ENCODE measurements around the gene LYAR.

The LYAR gene, protein sequence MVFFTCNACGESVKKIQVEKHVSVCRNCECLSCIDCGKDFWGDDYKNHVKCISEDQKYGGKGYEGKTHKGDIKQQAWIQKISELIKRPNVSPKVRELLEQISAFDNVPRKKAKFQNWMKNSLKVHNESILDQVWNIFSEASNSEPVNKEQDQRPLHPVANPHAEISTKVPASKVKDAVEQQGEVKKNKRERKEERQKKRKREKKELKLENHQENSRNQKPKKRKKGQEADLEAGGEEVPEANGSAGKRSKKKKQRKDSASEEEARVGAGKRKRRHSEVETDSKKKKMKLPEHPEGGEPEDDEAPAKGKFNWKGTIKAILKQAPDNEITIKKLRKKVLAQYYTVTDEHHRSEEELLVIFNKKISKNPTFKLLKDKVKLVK

DNA sequence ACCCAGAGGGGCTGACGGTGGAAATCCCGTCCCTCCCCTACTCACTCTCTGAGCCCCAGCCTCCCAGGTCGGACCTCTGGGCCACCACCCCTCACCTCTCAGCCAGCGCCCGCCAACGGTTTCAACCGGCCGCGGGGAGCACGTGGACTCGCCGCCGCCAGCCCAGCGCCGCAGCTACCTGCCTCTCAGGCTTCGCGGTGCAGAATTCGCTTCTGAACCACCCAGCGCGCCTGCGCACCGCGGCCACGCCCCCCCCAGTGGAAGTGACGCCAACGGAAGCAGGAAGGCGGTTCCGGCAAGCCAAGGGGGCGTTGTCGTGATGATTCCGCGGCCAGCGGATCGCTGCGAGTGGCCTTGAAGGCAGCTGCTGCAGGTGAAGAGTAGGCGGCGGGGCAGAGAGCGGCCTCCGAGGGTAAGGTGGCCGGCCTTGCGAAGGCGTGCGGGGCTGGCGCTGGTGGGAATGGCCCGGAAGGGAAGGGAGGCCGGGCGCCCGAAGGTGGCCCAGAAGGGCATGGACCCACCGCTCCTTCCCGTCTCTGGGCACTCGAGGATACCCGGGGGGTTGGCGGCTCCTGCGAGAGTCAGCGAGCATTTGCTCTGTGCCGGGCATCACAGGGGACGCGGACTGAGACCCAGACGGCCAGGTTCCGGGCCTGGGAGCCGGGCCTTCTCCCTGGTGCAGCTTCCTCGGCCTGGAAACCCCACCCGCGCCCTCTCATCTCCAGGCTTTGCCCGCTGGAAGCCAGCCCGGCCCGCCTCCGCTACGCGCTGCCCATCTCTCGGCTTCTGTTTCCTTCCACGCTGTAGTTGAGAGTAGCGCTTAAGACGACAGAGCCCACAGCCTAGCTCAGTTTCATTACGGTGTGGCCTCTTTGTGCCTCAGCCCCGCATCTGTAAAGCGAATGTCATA, at the start of gene LYAR, which contains the start of gene ZBTB49:
LYAR (minus strand) TSS at position 214 of the 910 bp plus-strand sequence. CDS start 6,412 bp downstream, outside the sequence.
ZBTB49 (plus strand) TSS at position 311 of the 910 bp plus-strand sequence. CDS start 9,695 bp downstream, outside the sequence.
- peak; percentile 60 to 64 for DNase-seq

DNA sequence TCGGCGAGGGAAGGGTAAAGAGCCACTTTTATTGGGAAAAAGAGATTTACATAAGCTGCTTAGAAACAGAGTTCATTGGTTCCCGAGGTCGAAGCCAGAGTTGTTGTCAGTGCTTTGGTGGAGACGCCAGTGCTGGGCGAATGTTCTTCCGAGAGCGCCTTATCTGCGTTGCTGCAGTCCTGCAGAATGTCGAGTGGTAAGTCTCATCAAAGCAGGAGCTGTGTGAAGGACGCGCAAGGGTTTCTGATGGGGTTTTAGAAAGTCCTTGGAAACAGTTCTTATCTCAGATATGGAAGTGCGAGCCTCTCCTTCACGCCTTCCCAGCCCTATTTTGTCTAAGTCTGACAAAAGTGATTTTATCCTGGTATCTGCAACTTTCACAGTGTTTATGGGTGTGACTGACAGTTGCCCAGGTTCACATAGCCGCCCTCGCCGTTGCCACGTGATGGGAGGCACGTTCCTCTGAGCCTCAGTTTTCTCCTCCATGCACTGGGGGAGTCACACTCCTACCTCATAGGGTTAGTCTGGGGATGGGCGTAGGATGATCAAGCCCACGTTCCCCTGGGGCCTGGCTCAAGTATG, 49.6 kb upstream of the LYAR start:
- no peak for DNase-seq

DNA sequence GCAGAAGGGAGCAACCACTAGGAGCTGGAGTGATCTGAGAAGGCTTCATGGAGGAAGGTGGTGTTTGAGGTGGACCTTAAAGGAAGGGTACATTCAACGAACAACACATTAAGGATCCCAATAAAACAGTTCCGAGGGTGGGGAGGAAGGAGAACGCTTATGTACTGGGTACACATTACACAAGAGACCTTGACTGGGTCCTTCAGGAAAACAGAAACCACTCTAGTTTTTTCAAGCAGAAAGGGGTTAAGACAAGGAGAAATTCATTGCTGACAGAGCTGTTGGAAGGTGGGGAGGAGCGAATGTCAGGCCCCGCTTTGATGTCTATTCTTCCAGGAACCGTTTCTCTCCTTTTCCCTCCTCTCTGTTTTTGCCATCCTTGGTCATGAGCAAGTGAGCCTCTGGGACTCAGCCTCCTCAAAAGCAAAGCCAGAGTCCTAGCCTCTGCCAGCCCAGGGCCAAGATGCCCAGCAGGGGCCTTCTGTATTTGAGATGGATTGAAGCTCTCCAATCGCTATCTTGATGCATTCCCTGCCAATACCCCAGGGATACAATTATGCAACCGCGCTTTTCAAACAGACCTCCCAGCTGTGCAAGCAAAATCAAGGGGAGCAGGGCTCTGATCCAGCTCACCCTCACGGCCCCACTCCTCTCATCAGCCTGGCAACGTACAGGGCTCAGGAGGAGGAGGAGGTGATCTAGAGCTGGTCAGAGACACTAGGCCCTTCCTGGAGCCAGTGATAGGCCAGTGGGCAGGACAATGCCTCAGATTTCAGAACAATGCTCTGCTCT, 48.5 kb upstream of the LYAR start:
- DNase-seq = no peak

DNA sequence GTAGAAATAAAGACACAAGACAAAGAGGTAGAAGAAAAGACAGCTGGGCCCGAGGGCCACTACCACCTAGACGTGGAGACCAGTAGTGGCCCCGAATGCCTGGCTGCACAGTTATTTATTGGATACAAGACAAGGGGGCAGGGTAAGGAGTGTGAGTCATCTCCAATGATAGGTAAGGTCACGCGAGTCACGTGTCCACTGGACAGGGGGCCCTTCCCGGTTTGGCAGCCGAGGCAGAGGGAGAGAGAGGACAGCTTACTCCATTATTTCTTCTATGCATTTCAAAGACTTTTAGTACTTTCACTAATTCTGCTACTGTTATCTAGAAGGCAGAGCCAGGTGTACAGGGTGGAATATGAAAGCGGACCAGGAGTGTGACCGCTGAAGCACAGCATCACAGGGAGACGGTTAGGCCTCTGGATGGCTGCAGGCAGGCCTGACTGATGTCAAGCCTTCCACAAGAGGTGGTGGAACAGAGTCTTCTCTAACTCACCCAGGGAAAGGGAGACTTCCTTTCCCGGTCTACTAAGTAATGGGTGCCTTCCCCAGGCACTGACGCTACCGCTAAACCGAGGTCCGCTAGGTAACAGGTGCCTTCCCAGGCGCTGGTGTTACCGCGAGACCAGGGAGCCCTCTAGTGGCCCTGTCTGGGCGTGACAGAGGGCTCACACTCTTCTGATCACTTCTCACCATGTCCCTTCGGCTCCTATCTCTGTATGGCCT, 45.0 kb upstream of the LYAR start:
- DNase-seq = peak in 1 of 2 experiments; percentile 39

DNA sequence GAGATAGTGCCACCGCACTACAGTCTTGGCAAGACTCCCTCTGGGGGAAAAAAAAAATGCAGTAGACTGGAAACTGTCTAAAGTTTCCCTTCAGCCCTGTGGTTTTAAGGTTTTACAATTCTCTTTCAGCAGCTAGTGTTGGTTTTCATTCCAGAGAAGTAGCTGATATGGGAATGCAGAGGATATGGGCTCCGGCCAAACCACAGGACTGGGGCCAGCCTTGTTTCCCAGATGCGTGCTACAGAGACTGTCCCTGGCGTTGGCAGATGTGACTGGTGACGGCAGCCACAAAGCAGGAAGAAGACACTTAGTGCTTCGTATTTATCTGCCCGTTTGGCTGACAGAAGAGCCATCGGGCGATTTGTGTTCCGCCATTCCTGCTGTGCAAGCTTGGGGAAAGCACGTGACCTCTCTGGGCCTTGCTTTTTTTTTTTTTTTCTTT, 43.3 kb upstream of the LYAR start:
- DNase-seq = peak in 1 of 2 experiments; percentile 0

DNA sequence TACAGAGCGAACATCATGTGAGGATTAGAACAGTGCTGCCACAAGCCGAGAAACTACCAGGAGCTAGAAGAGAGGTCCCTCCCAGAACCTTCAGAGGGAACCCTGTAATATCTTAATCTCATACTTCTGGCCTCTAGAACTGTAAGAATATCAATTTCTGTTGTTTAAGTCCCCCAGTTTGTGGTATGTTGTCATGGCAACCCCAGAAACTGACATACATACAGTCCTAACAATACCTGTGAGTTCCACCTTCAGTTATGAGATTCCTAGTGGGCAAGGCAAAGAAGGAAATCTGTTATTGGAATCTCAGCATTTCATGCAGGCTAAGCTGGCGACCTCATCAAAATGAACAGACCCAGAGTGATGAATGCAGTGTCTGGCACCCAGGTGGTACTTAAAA, 42.6 kb upstream of the LYAR start:
- DNase-seq = no peak

DNA sequence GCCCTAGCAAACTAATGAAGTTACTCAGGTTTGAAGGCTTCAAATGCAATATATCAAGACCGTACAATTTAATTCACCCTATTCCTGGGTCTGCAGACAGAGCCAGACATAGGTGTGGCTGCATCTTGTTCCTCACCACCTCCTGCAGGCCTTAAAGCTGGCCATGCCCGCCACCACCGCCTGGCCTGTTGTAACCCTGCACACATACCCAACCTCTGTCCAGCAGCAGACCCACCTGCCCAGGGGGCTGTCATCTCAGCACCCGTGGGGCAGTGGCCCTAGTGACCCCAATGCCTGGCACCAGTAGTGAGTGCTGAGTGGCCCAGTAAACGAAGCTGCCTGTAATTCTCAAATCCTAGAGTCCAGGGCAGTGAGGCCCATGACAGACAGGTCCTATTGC, 40.8 kb upstream of the LYAR start:
- no peak for DNase-seq

DNA sequence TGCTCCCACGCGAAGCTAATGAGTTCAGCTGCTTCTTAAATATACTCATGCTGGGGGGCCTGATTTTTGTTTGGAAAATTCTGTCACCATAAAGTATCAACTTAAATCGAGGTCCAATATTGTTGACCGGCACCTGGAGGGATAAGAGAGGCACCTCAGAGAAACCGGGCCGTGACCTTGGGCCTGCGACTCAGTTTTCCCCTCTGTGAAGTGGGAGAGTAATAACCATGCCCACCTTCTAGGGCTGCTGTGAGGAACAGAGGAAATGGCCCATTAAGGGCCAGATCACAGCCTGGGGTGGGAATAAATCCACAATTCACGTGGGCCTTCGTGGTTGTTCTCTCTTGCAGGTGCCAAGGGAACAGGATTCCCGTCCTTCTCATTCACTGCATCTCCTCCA, 39.5 kb upstream of the LYAR start:
- no peak for DNase-seq

DNA sequence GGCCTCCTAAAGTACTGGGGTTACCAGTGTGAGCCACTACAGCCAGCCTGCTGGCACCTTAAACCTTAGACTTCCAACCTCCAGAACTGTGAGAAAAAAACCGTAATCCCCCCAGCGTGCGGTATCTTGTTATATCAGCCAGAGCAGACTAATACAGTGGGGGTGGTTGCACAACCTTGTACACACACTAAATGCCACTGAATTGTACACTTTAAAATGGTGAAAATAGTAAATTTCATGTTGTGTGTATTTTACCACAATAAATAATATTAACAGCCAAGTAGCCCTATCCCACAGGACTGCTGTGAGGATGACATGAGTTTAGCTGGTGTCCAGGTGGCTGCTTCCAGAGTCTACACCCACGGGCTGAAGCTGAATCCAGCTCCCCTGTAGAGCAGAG, 38.9 kb upstream of the LYAR start:
- DNase-seq = no peak

DNA sequence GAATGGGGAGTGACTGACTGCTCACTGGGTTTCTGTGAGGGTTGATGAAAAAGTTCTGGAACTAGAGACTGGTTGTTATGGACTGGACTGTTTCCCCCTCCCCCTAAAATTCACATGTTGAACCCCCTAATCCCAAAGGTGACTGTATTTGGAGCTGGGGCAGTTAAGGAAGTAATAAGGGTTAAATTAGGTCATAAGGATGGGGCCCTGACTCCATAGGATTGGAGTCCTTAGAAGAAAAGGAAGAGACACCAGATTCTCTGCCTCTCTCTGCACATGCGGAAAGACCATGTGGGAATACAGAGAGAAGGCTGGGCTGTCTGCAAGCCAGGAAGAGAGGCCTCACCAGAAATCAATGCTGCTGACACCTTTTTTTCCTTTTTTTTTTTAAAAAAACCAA, 38.3 kb upstream of the LYAR start:
- no peak for DNase-seq

DNA sequence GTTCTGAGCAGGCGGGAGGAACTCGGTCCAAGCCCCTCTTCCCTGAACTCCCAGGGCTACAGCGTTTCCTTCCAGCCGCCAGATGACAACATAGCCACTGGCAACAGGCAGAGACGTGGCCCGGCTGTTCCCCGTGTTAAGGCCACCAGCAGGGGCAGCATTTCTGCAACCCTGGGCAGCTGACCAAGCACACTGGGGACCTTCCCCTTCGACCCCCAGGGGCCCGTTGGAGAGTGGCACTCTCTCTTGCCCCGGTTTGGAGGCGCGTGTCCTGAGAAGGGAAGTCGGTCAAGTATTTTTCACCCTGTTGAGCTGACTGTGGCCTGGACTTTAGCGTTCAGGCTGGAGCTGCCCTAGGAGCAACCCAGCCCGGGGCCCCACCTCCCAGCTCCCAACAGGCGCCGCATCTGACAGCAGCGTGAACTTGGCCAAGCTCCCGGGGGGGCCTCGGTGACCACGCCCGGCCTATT, 37.7 kb upstream of the LYAR start:
- peak in 1 of 2 experiments; percentile 5 for DNase-seq

DNA sequence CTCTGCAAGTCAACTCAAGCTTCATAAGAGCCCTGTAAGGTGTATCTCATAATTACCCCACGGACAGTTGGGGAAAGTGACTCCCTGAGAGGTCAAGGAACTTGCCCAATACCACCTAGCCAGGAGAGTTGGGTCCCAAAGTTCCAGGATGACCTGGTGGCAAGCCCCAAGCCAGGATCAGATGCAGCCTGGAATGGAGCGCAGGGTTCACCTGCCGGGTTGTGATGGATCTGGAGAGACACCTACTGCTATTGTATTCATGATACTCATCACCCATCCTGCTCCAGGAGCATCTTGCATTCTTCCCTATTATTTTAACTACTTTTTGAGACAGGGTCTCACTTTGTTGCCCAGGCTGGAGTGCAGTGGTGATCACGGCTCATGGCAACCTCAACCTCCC, 36.2 kb upstream of the LYAR start:
- no peak for DNase-seq

DNA sequence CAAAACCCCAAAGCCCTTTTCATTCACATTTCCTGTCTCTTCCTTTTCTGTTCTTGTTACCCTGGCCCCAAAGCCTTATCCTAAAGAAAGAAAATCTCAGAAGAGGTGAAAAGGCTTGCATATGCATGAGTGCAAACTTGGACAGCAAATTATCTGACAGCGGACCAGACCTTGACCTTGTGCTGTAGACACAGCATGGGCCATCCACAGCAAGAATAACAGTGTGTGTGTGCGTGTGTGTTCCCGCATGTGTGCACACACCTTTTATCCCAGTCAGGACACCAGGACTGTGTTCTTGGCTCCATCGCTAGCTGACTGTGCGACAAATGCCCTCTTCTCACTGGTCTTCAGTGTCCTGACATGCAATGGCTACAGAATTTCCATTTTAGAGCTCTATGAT, 35.4 kb upstream of the LYAR start:
- no peak for DNase-seq

DNA sequence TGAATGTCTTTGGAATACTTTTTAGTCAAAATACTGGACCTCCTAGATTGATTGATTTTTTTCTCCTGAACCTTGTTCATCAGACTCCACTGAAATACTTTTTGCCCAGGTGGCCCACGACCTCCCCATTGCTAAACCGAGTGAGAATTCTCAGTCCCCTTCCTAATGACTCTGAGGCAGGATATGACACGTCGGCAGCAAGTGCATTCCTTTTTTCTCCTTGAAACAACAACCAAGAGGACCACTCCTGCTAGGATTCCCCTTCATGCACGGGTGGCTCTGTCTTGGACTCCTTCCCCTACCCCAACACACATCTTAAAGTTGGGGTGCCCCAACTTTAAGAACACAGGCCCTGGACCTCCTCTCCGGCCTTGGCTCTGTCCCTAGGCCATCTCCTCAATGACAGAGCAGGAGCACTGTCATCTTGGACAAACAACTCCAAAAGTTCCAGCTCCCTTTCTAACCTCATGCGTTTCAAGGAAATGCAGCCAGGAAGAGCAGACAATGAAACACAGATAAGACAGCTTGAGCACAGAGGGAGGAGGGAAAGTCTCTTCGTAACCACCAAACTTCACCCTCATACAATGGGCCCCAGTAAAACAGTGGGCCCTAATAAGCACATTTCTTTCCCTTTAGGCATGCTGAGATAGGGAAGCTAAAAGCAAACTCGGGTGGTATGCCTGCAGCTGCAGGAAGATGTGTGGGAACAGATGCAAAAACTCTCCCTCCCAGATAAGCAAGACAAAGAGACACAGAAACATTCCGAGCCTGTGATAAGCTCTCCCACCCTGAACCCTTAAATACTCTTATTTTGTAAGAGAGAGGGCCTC, 34.0 kb upstream of the LYAR start:
- no peak for DNase-seq

DNA sequence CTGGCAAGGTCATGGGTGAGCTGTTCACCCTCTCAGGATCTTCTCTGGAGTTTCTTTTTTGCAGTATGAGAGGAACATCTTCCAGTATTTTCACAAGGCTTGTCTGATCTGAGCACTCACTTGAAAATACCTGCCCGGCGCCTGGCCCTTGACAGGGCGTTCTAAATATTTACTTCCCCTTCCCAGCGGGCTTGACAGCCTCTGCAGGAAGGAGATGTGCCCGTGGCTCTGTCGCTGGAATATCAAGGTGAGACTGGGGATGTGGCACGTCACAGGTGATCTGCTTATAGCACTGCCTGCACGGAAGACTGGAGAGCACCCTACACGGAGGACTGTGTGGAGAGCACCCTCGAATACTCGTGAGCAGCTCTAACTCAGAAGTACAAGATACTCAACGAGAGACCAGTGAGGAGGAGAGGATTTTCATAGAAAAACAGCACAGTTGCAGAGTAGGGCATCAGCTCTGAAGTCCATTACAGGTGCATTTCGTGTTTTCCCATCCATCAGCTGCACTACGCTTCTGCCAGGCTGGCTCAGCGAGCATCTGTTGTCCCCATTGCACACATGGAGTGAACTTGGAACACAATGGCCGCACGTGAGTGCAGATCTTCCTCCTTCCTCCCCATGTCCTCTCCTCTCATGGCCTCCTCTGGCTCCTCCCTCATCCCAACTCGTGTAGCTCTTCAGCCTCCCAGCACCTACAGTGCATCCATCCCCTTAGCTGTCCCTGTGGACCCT, 32.2 kb upstream of the LYAR start:
- DNase-seq = no peak

DNA sequence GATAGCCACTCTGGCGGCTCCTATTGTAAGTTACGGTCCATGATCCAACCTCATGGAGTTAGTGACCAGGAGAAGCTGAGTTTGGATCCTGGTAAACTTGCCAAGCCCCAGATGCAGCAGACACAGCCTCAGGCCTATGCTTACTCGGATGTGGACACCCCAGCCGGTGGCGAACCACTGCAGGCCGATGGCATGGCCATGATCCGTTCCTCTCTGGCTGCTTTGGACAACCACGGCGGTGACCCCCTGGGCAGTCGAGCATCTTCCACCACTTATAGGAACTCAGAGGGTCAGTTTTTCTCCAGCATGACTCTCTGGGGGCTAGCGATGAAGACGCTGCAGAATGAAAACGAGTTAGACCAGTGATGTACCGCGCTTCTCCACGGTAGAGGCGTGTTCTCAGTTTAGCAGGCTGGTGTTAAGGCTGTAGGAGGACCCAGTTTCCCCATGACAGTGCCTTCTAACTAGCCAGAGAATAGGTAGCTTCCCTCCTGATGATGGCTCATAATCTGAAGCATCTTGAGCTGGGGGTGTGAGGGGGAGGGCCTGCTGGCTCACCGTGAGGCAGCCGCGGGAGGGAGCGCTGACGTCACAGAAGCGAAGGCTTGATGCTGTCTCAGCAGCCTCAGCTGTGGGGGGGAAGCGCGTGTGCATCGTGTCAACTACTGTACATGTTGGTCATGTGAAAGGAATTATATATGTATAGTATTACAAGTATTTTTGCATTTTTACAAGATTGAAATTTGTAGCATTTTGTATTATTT, 31.2 kb upstream of the LYAR start:
- no peak for DNase-seq

DNA sequence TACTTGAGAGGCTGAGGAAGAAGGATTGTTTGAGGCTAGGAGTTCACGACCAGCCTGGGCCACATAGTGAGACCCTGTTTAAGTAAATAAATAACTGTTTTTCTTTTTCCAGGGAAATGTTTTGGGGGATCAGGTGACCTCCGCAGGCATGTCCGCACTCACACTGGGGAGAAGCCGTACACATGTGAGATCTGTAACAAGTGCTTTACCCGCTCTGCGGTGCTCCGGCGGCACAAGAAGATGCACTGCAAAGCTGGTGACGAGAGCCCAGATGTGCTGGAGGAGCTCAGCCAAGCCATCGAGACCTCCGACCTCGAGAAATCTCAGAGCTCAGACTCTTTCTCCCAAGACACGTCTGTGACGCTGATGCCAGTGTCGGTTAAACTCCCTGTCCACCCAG, 30.6 kb upstream of the LYAR start:
- DNase-seq = no peak

DNA sequence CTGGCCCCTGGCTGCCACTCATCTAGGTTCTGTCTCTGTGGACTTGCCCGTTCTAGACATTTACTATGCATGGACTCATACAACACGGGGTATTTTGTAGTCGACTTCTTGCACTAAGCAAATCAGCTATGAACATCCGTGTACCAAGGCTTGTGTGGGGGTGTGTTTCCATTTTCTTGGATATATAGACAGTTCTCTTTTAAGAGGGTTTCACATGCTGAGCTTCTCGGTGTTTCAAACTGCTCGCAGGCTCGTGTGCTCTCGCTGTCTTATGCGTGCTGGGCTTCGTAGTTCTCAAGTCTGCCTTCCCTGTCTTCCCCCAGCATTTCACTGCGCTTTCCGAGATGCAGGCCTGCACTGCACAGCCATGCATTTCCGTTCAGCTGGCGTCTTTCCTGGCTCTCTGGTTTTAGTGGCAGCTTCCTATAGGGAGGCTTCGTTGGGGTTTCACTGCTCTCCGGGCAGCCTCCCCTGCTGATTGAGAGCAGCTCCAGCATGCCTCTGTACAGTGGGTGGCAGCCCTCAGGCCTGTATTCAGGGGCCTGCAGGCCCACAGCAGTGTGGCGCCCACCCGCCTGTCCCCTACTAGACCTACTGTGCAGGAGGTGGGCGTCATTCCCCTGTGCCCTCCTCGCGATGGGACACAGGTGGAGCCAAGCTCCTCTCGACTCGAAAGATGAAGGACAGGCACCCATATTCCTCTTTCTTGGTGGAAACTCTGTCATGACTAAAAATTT, 27.7 kb upstream of the LYAR start:
- no peak for DNase-seq

DNA sequence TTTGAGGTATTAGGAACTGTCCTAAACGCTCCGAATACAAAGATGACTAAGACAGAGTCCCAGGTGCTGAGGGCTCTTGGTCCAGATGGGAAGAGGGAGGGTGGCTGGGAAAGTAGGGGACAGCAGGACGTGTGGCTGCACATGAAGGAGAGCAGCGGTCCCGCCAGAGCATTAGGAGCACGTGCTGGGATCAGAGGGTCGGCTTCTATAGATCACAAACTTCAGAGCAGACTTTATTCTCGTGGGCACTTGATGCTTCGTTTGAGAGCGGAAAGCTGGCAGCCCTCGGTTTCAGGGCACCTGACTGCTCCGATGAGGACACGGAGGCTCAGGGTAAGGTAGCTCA, 26.2 kb upstream of the LYAR start:
- DNase-seq = no peak
